GM12878 (cell line): ENCODE data around the gene SNCA. TPM values are rescaled to one million over a fixed set of nuclear protein-coding genes. Genes with fewer than 3 reads are reported as not detected.

ENCODE experiments used
- ATAC-seq: fragments of 200-7000 bp; cut with Tn5 transposase; 3 replicates; pipeline ENCODE4 v1.9.1; 2020; ENCODE audit warnings: mild to moderate bottlenecking, moderate library complexity
- BruUV-seq: library from RNA; stranded (reverse); fragments of 400-500 nt; replicated peaks from 2 replicates; lab custom pipeline; 2021; lab: Mats Ljungman, UMichigan
- CTCF ChIA-PET: fragments of 300-600 bp; sonication (Branson Sonifier 250); formaldehyde crosslinking; extraction: SDS; loops from one replicate; lab custom pipeline; 2021; ENCODE audit warnings: inconsistent platforms; lab: Yijun Ruan, JAX
- POLR2A ChIA-PET: fragments of 350-600 bp; formaldehyde crosslinking; extraction: SDS; loops from one replicate; lab custom pipeline; 2021; ENCODE audit warnings: inconsistent platforms; lab: Charles Lee
- RAD21 ChIA-PET: fragments of 300-600 bp; sonication (Branson Sonifier 250); formaldehyde crosslinking; loops from one replicate; lab custom pipeline; 2023; ENCODE audit warnings: antibody characterized with exemption; ENCODE audit not compliant: unreplicated experiment; lab: Charles Lee
- SMC1A ChIA-PET: fragments of 300-600 bp; sonication (Branson Sonifier 250); formaldehyde crosslinking; loops from one replicate; lab custom pipeline; 2023; ENCODE audit not compliant: unreplicated experiment, uncharacterized antibody; lab: Charles Lee
- DNase-seq: peaks from one replicate; pipeline ENCODE4 v3.0.0-alpha.2; 2011; ENCODE audit warnings: low read depth, low spot score
- FAIRE-seq: peaks from 3 replicates; lab custom pipeline; 2011; peaks lifted over from hg19 to GRCh38; lab: Jason Lieb, UNC
- H2AFZ ChIP-seq: 2 replicates; pipeline ENCODE4 v1.6.0; 2011; ENCODE audit warnings: low read depth, low read length, control low read depth; ENCODE audit not compliant: control insufficient read depth
- H3K27ac ChIP-seq: 2 replicates; pipeline ENCODE4 v1.5.1; 2011; ENCODE audit warnings: control low read depth; ENCODE audit not compliant: control insufficient read depth, insufficient read depth
- H3K27me3 ChIP-seq, 2 experiments: replicated peaks in 1 of 2; 2 replicates each; pipeline versions ENCODE4 v1.6.0 to v1.6.1; 2011; ENCODE audit warnings: low read length in 1 of 2; ENCODE audit not compliant: control insufficient read depth in 2 of 2, insufficient read depth in 2 of 2
- H3K36me3 ChIP-seq, 2 experiments: 2 replicates each; pipeline ENCODE4 v1.5.1; 2011; ENCODE audit warnings: low read length in 1 of 2; ENCODE audit not compliant: control insufficient read depth in 2 of 2, insufficient read depth in 2 of 2
- H3K4me1 ChIP-seq: 2 replicates; pipeline ENCODE4 v1.6.1; 2011; ENCODE audit warnings: mild to moderate bottlenecking, low read length, moderate library complexity, mixed read lengths; ENCODE audit not compliant: control insufficient read depth, insufficient read depth
- H3K4me2 ChIP-seq: 2 replicates; pipeline ENCODE4 v1.6.0; 2011; ENCODE audit warnings: control low read depth; ENCODE audit not compliant: control insufficient read depth, insufficient read depth
- H3K4me3 ChIP-seq: fragments of 200-600 bp; sonication (generic); 2 replicates; pipeline ENCODE4 v1.5.1; 2016
- H3K79me2 ChIP-seq: 2 replicates; pipeline ENCODE4 v1.6.0; 2011; ENCODE audit warnings: low read length; ENCODE audit not compliant: control insufficient read depth, insufficient read depth
- H3K9ac ChIP-seq: 2 replicates; pipeline ENCODE4 v1.8.0; 2011; ENCODE audit warnings: low read length, control low read depth, mixed read lengths; ENCODE audit not compliant: control insufficient read depth, insufficient read depth
- H3K9me3 ChIP-seq: replicated peaks from 3 replicates; pipeline ENCODE4 v1.5.1; 2011; ENCODE audit warnings: mild to moderate bottlenecking, low read length; ENCODE audit not compliant: control insufficient read depth, insufficient read depth
- H4K20me1 ChIP-seq: 2 replicates; pipeline ENCODE4 v1.6.0; 2011; ENCODE audit not compliant: control insufficient read depth, insufficient read depth
- BCL3 ChIP-seq: IDR thresholded peaks from 2 replicates; pipeline ENCODE4 v1.6.1; 2011; ENCODE audit warnings: borderline replicate concordance, low read depth, mild to moderate bottlenecking, moderate library complexity, low read length; ENCODE audit not compliant: insufficient read depth, poor library complexity, severe bottlenecking
- HDGF ChIP-seq: fragments of 450-650 bp; IDR thresholded peaks from 2 replicates; pipeline ENCODE4 v1.6.1; 2016; ENCODE audit warnings: antibody characterized with exemption
- MTA2 ChIP-seq: fragments of 450-650 bp; IDR thresholded peaks from 2 replicates; pipeline ENCODE4 v1.6.1; 2016; ENCODE audit warnings: low read depth, mild to moderate bottlenecking, moderate library complexity
- RFX5 ChIP-seq: IDR thresholded peaks from 2 replicates; pipeline ENCODE4 v1.6.1; 2011; ENCODE audit warnings: low read depth, low read length, improper control_type of control experiment
- SREBF2 ChIP-seq: IDR thresholded peaks from 2 replicates; pipeline ENCODE4 v1.6.1; 2012; ENCODE audit warnings: mild to moderate bottlenecking, low read length
- TCF7 ChIP-seq: IDR thresholded peaks from 2 replicates; pipeline ENCODE4 v1.6.1; 2014; ENCODE audit warnings: antibody characterized with exemption, borderline replicate concordance
- USF2 ChIP-seq: IDR thresholded peaks from 2 replicates; pipeline ENCODE4 v1.6.1; 2011; ENCODE audit warnings: low read depth, low read length, improper control_type of control experiment, borderline replicate concordance
- WRNIP1 ChIP-seq: IDR thresholded peaks from 2 replicates; pipeline ENCODE4 v1.6.1; 2011; ENCODE audit warnings: low read depth, low read length, improper control_type of control experiment, borderline replicate concordance
- WGBS: methylation state at CpG from one replicate; pipeline ENCODE4 v1.1.6; 2016; ENCODE audit warnings: low lambda C conversion rate; ENCODE audit not compliant: insufficient replicate concordance, insufficient coverage; ENCODE audit errors: missing lambda C conversion rate; 5-methylcytosine and 5-hydroxymethylcytosine counted together
- in situ Hi-C: fragments of 300-500 bp; cut with MboI; formaldehyde crosslinking; loops from 9 replicates; pipeline ENCODE4 v1.14.3; 2018; ENCODE audit warnings: mixed read lengths
- intact Hi-C: fragments of 100-400 bp; cut with micrococcal nuclease; formaldehyde crosslinking; loops from one replicate; pipeline ENCODE4 v1.14.2; 2022; ENCODE audit not compliant: unreplicated experiment
- polyA plus RNA-seq, 11 experiments: library from polyadenylated mRNA; depleted of rRNA in 4 of 11; unstranded in 6 of 11; stranded (reverse) in 5 of 11; fragments of >200 nt; fragmentation: Nextera tagmentation in 4 of 11; fragmentation: Illumina TruSeq in 1 of 11; extraction: Ambion mirVana in 4 of 11; extraction: Trizol in 1 of 11; gene quantifications; 1 replicate in 1 of 11; 2 replicates in 10 of 11; pipeline versions ENCODE4 v1.2.1 to v1.2.3, GENCODE V29; 2011 to 2016; ENCODE audit warnings: inconsistent platforms in 2 of 11, missing spikeins in 2 of 11, low read depth in 1 of 11
- total RNA-seq, 4 experiments: library from RNA; depleted of rRNA in 3 of 4; stranded (reverse); fragments of >200 nt in 3 of 4; fragmentation: Illumina TruSeq in 1 of 4; extraction: Trizol in 1 of 4; gene quantifications; 2 replicates each; pipeline versions ENCODE4 v1.2.1 to v1.2.3, GENCODE V29; 2013 to 2021

Gene SNCA
- total and polyA plus RNA-seq, 10 of the 15 experiments (the other 5 are each of a cell fraction or from before 2014, with no cell fraction given) = 0.22 TPM; not detected in 9

GRCh38 chr4:89716893-89717292, 120.1 kb downstream of the SNCA start:
- Histone ChIP-seq H2AFZ (no peak overlapping the region), H4K20me1 (no peaks in the 10 kb centered on the region), H3K36me3 (no peaks in the 10 kb centered on the region), H3K4me2 (no peak overlapping the region), H3K4me3 (no peak overlapping the region), H3K4me1 (no peaks in the 10 kb centered on the region), H3K9me3 (no peaks in the 10 kb centered on the region), H3K27ac (no peak overlapping the region), H3K27me3 (no peaks in the 10 kb centered on the region), H3K9ac (no peak overlapping the region), H3K79me2 (no peaks in the 10 kb centered on the region)
- ChIA-PET RAD21 (no interaction called here), CTCF (no interaction called here), POLR2A (no interaction called here), SMC1A (no interaction called here)
- ATAC-seq = no peak
- intact Hi-C loops = no loop called here
- no peak for DNase-seq
- TF ChIP-seq WRNIP1 = no peak
- no peak for TF ChIP-seq SREBF2
- TF ChIP-seq BCL3 = no peak
- no peak for TF ChIP-seq RFX5
- TF ChIP-seq MTA2 = no peak
- no peak for TF ChIP-seq TCF7
- no peak for TF ChIP-seq USF2
- TF ChIP-seq HDGF = no peak
- no peak for FAIRE-seq
- 55% methylated on average over 6 of the region's 6 CpGs for WGBS
- in situ Hi-C loops = no loop called here
- no TSS peak for BruUV-seq
